ENCODE results near the gene FMN1.

- TF ChIP-seq CTCF (IDR thresholded peaks at IDR 0.05) (no peak), POLR2A (IDR thresholded peaks at IDR 0.05) (no peak)
Measured at GRCh38 chr15:32838820-32839219, 355.7 kb downstream of the FMN1 start.

All from esophagus squamous epithelium (tissue), 4 donors.